B cell (primary cell): ENCODE data around the gene SDCCAG8. TPM values are rescaled to one million over a fixed set of nuclear protein-coding genes. Genes with fewer than 3 reads are reported as not detected.

Experiments used
- ATAC-seq: fragments of 200-7000 bp; cut with Tn5 transposase; one replicate; pipeline ENCODE4 v1.10.0; 2021; ENCODE audit warnings: low read depth, mild to moderate bottlenecking, moderate number of reproducible peaks, moderate library complexity
- CTCF ChIA-PET: fragments of 350-600 bp; sonication (Branson Sonifier 250); formaldehyde crosslinking; loops from one replicate; lab custom pipeline; 2021; ENCODE audit warnings: antibody characterized with exemption, inconsistent platforms; lab: Charles Lee
- POLR2A ChIA-PET: fragments of 350-600 bp; sonication (Branson Sonifier 250); formaldehyde crosslinking; loops from one replicate; lab custom pipeline; 2021; ENCODE audit warnings: antibody characterized with exemption; lab: Charles Lee
- DNase-seq: peaks from one replicate; pipeline ENCODE4 v3.0.0; 2013
- H2AFZ ChIP-seq: 2 replicates; pipeline ENCODE4 v1.6.1; 2012; ENCODE audit warnings: mild to moderate bottlenecking, low read depth, low read length; ENCODE audit not compliant: insufficient read depth, poor library complexity, severe bottlenecking
- H3K27ac ChIP-seq, 2 donors: 1 replicate in 1 of 2; 2 replicates in 1 of 2; pipeline ENCODE4 v1.5.1; 2012 to 2013; ENCODE audit warnings: low read length in 2 of 2, mild to moderate bottlenecking in 2 of 2, moderate library complexity in 1 of 2
- H3K27me3 ChIP-seq, 4 experiments: fragments of 200-600 bp in 1 of 4; sonication (generic) in 1 of 4; replicated peaks in 1 of 4; 1 replicate in 2 of 4; 2 replicates in 2 of 4; pipeline versions ENCODE4 v1.6.1 to v1.7.0; 2013 to 2016; ENCODE audit warnings: low read length in 3 of 4, mild to moderate bottlenecking in 2 of 4, mixed read lengths in 1 of 4, moderate library complexity in 1 of 4; ENCODE audit not compliant: insufficient read depth in 4 of 4, control insufficient read depth in 3 of 4; ENCODE audit errors: control extremely low read depth in 1 of 4
- H3K36me3 ChIP-seq, 2 experiments: replicated peaks in 1 of 2; 1 replicate in 1 of 2; 2 replicates in 1 of 2; pipeline versions ENCODE4 v1.6.1 to v1.7.1; 2013; ENCODE audit warnings: low read length in 1 of 2; ENCODE audit not compliant: insufficient read depth in 2 of 2, control insufficient read depth in 1 of 2; ENCODE audit errors: control extremely low read depth in 1 of 2, extremely low read depth in 1 of 2
- H3K4me1 ChIP-seq, 2 donors: fragments of 200-600 bp in 1 of 2; sonication (generic) in 1 of 2; 1 replicate in 1 of 2; 2 replicates in 1 of 2; pipeline versions ENCODE4 v1.5.1 to v1.6.1; 2013 to 2017; ENCODE audit warnings: low read length in 2 of 2; ENCODE audit not compliant: control insufficient read depth in 2 of 2, insufficient read depth in 2 of 2
- H3K4me2 ChIP-seq: replicated peaks from 2 replicates; pipeline ENCODE3; 2012; ENCODE audit warnings: mild to moderate bottlenecking, low read depth, low read length; ENCODE audit not compliant: poor library complexity, severe bottlenecking
- H3K4me3 ChIP-seq, 5 experiments: fragments of 200-600 bp in 1 of 5; sonication (generic) in 1 of 5; 1 replicate in 3 of 5; 2 replicates in 2 of 5; pipeline versions ENCODE4 v1.5.1 to v1.7.0; 2011 to 2016; ENCODE audit warnings: low read length in 4 of 5, mild to moderate bottlenecking in 4 of 5, low read depth in 2 of 5, control low read depth in 1 of 5, moderate library complexity in 1 of 5; ENCODE audit not compliant: insufficient read depth in 1 of 5; ENCODE audit errors: control extremely low read depth in 1 of 5, extremely low read depth in 1 of 5
- H3K79me2 ChIP-seq: fragments of 200-600 bp; sonication (generic); one replicate; pipeline ENCODE4 v1.6.0; 2016; ENCODE audit warnings: low read length; ENCODE audit not compliant: control insufficient read depth, insufficient read depth
- H3K9ac ChIP-seq: fragments of 200-600 bp; sonication (generic); 2 replicates; pipeline ENCODE4 v1.6.1; 2017; ENCODE audit warnings: mild to moderate bottlenecking, low read length, moderate library complexity
- H3K9me3 ChIP-seq, 3 donors: one replicate each; pipeline versions ENCODE4 v1.6.1 to v1.7.1; 2013; ENCODE audit warnings: low read length in 2 of 3; ENCODE audit not compliant: control insufficient read depth in 2 of 3, insufficient read depth in 1 of 3; ENCODE audit errors: control extremely low read depth in 1 of 3
- H4K20me1 ChIP-seq: 2 replicates; pipeline ENCODE4 v1.6.0; 2012; ENCODE audit warnings: mild to moderate bottlenecking, low read length; ENCODE audit not compliant: insufficient read depth, control insufficient read depth, poor library complexity, severe bottlenecking
- H3K27ac Mint-ChIP-seq: one replicate; pipeline ENCODE4 v1.8.0; 2021; ENCODE audit warnings: mixed read lengths
- H3K27me3 Mint-ChIP-seq: one replicate; pipeline ENCODE4 v1.8.0; 2021; ENCODE audit warnings: mixed read lengths
- H3K4me1 Mint-ChIP-seq: one replicate; pipeline ENCODE4 v1.8.0; 2021; ENCODE audit warnings: mixed read lengths
- H3K4me3 Mint-ChIP-seq: one replicate; pipeline ENCODE4 v1.8.0; 2021; ENCODE audit warnings: mixed read lengths
- H3K9me3 Mint-ChIP-seq: one replicate; pipeline ENCODE4 v1.8.0; 2022; ENCODE audit warnings: mixed read lengths; ENCODE audit not compliant: insufficient read depth
- CTCF ChIP-seq: fragments of 200-600 bp; IDR thresholded peaks from one replicate; pipeline ENCODE4 v1.8.0; 2022; ENCODE audit warnings: antibody characterized with exemption, mild to moderate bottlenecking
- EZH2 ChIP-seq: IDR thresholded peaks from 2 replicates; pipeline ENCODE4 v1.6.1; 2012; ENCODE audit warnings: borderline replicate concordance, low read depth, mild to moderate bottlenecking, moderate library complexity, low read length; ENCODE audit not compliant: insufficient read depth, poor library complexity, severe bottlenecking
- WGBS: methylation state at CpG from one replicate; pipeline ENCODE4 v1.1.5; 2013; ENCODE audit warnings: missing lambda C conversion rate; ENCODE audit not compliant: insufficient coverage; 5-methylcytosine and 5-hydroxymethylcytosine counted together
- intact Hi-C: fragments of 100-400 bp; cut with micrococcal nuclease; formaldehyde crosslinking; loops from one replicate; pipeline ENCODE4 v1.10.0; 2022
- polyA plus RNA-seq: library from polyadenylated mRNA; depleted of rRNA; stranded (reverse); fragments of >200 nt; gene quantifications from 2 replicates; pipeline ENCODE4 v1.2.3, GENCODE V29; 2012
- total RNA-seq, 2 donors: library from RNA; stranded (reverse); fragments of 120-200 nt in 1 of 2; gene quantifications; 1 replicate in 1 of 2; 2 replicates in 1 of 2; pipeline versions ENCODE4 v1.2.3 to v1.2.4, GENCODE V29; 2013 to 2022

Gene SDCCAG8
- total and polyA plus RNA-seq, 2 donors (not counting 1 experiment from before 2014, with no cell fraction given), result 37.1 to 60.7 TPM

- H2AFZ ChIP-seq, result no peak overlapping the region
- no peaks in the 10 kb centered on the region for H3K27me3 ChIP-seq
- no peak overlapping the region for H3K4me3 ChIP-seq
- ChIA-PET CTCF (no interaction called here), POLR2A (no interaction called here)
- 98% methylated on average over 10 of the region's 10 CpGs for WGBS
- intact Hi-C loops, result no loop called here
- DNase-seq (no peak), ATAC-seq (no peak)
- no peak overlapping the region for H3K27ac Mint-ChIP-seq
- H3K4me3 Mint-ChIP-seq, result no peak overlapping the region
- no peaks in the 10 kb centered on the region for H4K20me1 ChIP-seq
- H3K36me3 ChIP-seq, result peaks cover 4 to 5% of the 10 kb centered on the region in 2 experiments
- peaks cover 9 to 12% of the 10 kb centered on the region in 2 donors for H3K4me1 ChIP-seq
- no peaks in the 10 kb centered on the region for H3K9me3 Mint-ChIP-seq
- no peak overlapping the region for H3K9ac ChIP-seq
- no peak for TF ChIP-seq CTCF
- no peak for TF ChIP-seq EZH2
- H3K27me3 Mint-ChIP-seq, result no peaks in the 10 kb centered on the region
- peaks cover 8% of the 10 kb centered on the region for H3K4me1 Mint-ChIP-seq
- H3K9me3 ChIP-seq, result no peaks in the 10 kb centered on the region
- H3K4me2 ChIP-seq, result no peak overlapping the region
- H3K79me2 ChIP-seq, result no peaks in the 10 kb centered on the region
- no peak overlapping the region for H3K27ac ChIP-seq
Observed at GRCh38 chr1:243497939-243498681, 242.3 kb downstream of the SDCCAG8 start.

GRCh38 chr1:243499248-243499647, 243.4 kb downstream of the SDCCAG8 start:
- Mint-ChIP-seq H3K27me3 (no peaks in the 10 kb centered on the region), H3K9me3 (no peaks in the 10 kb centered on the region), H3K4me3 (no peak overlapping the region), H3K27ac (no peak overlapping the region), H3K4me1 (peaks cover 8% of the 10 kb centered on the region)
- ChIA-PET POLR2A (no interaction called here), CTCF (no interaction called here)
- Histone ChIP-seq H3K9me3 (no peaks in the 10 kb centered on the region), H3K27ac (no peak overlapping the region), H3K4me3 (no peak overlapping the region), H3K4me2 (no peak overlapping the region), H4K20me1 (no peaks in the 10 kb centered on the region), H2AFZ (no peak overlapping the region), H3K36me3 (peaks cover 2 to 4% of the 10 kb centered on the region in 2 experiments), H3K9ac (no peak overlapping the region), H3K4me1 (peaks cover 9 to 12% of the 10 kb centered on the region in 2 donors), H3K79me2 (no peaks in the 10 kb centered on the region), H3K27me3 (no peaks in the 10 kb centered on the region)
- TF ChIP-seq EZH2, result no peak
- TF ChIP-seq CTCF, result no peak
- ATAC-seq, result no peak
- intact Hi-C loops, result no loop called here
- 95% methylated on average over 2 of the region's 4 CpGs for WGBS
- DNase-seq, result no peak
